Osteocyte (in vitro differentiated cells): ENCODE data around the gene APOL4. TPM values are rescaled to one million over a fixed set of nuclear protein-coding genes. Genes with fewer than 3 reads are reported as not detected.
"Not testable (repeated sequence)": the region's sequence is repeated elsewhere in the genome, so short reads cannot be mapped to it uniquely, and the experiment has no call there.

ENCODE experiments used
- DNase-seq: peaks from one replicate; pipeline ENCODE4 v3.0.0; 2021; ENCODE audit warnings: mixed read lengths; ENCODE audit not compliant: unreplicated experiment; ENCODE audit errors: extremely low spot score
- H3K27ac Mint-ChIP-seq: one replicate; pipeline ENCODE4 v1.8.0; 2021; ENCODE audit warnings: mild to moderate bottlenecking, mixed read lengths; ENCODE audit not compliant: unreplicated experiment
- H3K27me3 Mint-ChIP-seq: one replicate; pipeline ENCODE4 v1.8.0; 2021; ENCODE audit warnings: mixed read lengths; ENCODE audit not compliant: unreplicated experiment
- H3K36me3 Mint-ChIP-seq: one replicate; pipeline ENCODE4 v1.8.0; 2021; ENCODE audit warnings: mixed read lengths; ENCODE audit not compliant: unreplicated experiment
- H3K4me1 Mint-ChIP-seq: one replicate; pipeline ENCODE4 v1.8.0; 2021; ENCODE audit warnings: mixed read lengths; ENCODE audit not compliant: unreplicated experiment
- H3K4me3 Mint-ChIP-seq: one replicate; pipeline ENCODE4 v1.8.0; 2021; ENCODE audit warnings: mild to moderate bottlenecking, moderate library complexity, mixed read lengths; ENCODE audit not compliant: unreplicated experiment
- H3K9me3 Mint-ChIP-seq: one replicate; pipeline ENCODE4 v1.8.0; 2021; ENCODE audit warnings: mixed read lengths; ENCODE audit not compliant: unreplicated experiment
- CTCF ChIP-seq: fragments of 200-600 bp; sonication (generic); IDR thresholded peaks from 2 replicates; pipeline ENCODE4 v1.5.0; 2021; ENCODE audit warnings: antibody characterized with exemption, mild to moderate bottlenecking, moderate library complexity
- total RNA-seq: library from RNA; stranded (reverse); gene quantifications from 2 replicates; pipeline ENCODE4 v1.2.1, GENCODE V29; 2021

APOL4 gene
- total RNA-seq, 1 donor from 2014 or later = not detected

GRCh38 chr22:36228944-36229343 lies 27.3 kb upstream of the APOL4 start:
- no peak for TF ChIP-seq CTCF
- Mint-ChIP-seq H3K27me3 (no peaks in the 10 kb centered on the region), H3K27ac (no peak overlapping the region), H3K4me3 (no peak overlapping the region), H3K9me3 (no peaks in the 10 kb centered on the region), H3K4me1 (peaks cover 4% of the 10 kb centered on the region), H3K36me3 (peaks cover 61% of the 10 kb centered on the region)
- DNase-seq = peak; percentile 75

- not testable (repeated sequence) for DNase-seq, H3K27ac Mint-ChIP-seq, H3K4me1 Mint-ChIP-seq, H3K27me3 Mint-ChIP-seq, H3K9me3 Mint-ChIP-seq, H3K4me3 Mint-ChIP-seq
- H3K36me3 Mint-ChIP-seq = peaks cover 57% of the 10 kb centered on the region
Observed at GRCh38 chr22:36228369-36228768, 26.8 kb upstream of the APOL4 start.

- Mint-ChIP-seq H3K27me3 (peaks cover 3% of the 10 kb centered on the region), H3K4me1 (peaks cover 2% of the 10 kb centered on the region), H3K27ac (no peak overlapping the region), H3K36me3 (peaks cover 53% of the 10 kb centered on the region), H3K4me3 (no peak overlapping the region), H3K9me3 (no peaks in the 10 kb centered on the region)
- DNase-seq = no peak
- TF ChIP-seq CTCF = no peak
Observed at GRCh38 chr22:36227806-36228205, 26.2 kb upstream of the APOL4 start.

GRCh38 chr22:36227396-36227795 lies 25.8 kb upstream of the APOL4 start:
- peaks cover 2% of the 10 kb centered on the region for H3K4me1 Mint-ChIP-seq
- H3K27ac Mint-ChIP-seq = no peak overlapping the region
- peak; percentile 68 for DNase-seq
- TF ChIP-seq CTCF = no peak
- H3K27me3 Mint-ChIP-seq = peaks cover 7% of the 10 kb centered on the region
- H3K9me3 Mint-ChIP-seq = no peaks in the 10 kb centered on the region
- H3K36me3 Mint-ChIP-seq = peaks cover 50% of the 10 kb centered on the region
- no peak overlapping the region for H3K4me3 Mint-ChIP-seq

GRCh38 chr22:36226189-36226588 lies 24.6 kb upstream of the APOL4 start:
- H3K36me3 Mint-ChIP-seq = peaks cover 39% of the 10 kb centered on the region
- no peak for TF ChIP-seq CTCF
- H3K9me3 Mint-ChIP-seq = no peaks in the 10 kb centered on the region
- DNase-seq = no peak
- H3K27me3 Mint-ChIP-seq = peaks cover 11% of the 10 kb centered on the region
- no peak overlapping the region for H3K4me3 Mint-ChIP-seq
- no peak overlapping the region for H3K27ac Mint-ChIP-seq
- peaks cover 5% of the 10 kb centered on the region for H3K4me1 Mint-ChIP-seq

- DNase-seq = no peak
- peaks cover 5% of the 10 kb centered on the region for H3K4me1 Mint-ChIP-seq
- no peak for TF ChIP-seq CTCF
- peaks cover 31% of the 10 kb centered on the region for H3K36me3 Mint-ChIP-seq
- H3K27me3 Mint-ChIP-seq = peaks cover 18% of the 10 kb centered on the region
- H3K4me3 Mint-ChIP-seq = no peak overlapping the region
- H3K9me3 Mint-ChIP-seq = no peaks in the 10 kb centered on the region
- no peak overlapping the region for H3K27ac Mint-ChIP-seq
Observed at GRCh38 chr22:36225333-36225922, 23.8 kb upstream of the APOL4 start.
